GM03348 (cell line): Measurements from ENCODE around the gene INSL4.

Source experiments
- DNase-seq: peaks from one replicate; pipeline ENCODE4 v3.0.0; 2012; ENCODE audit warnings: low spot score

The INSL4 gene

DNA sequence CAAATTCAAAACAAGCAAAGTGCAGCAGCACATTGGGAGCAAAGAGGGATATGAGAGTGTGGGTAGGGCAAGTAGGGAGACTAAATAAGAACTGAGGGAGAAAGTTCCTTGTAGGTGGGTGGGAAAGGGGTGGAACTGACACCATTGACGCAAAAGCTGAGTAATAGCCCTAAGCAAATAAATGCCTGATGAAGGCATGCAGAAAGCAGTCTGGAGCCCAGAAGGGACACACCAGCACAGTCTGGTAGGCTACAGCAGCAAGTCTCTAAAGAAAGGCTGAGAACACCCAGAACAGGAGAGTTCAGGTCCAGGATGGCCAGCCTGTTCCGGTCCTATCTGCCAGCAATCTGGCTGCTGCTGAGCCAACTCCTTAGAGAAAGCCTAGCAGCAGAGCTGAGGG lies at the start of gene INSL4:
Gene INSL4, plus strand, starts transcription at position 208 of the 400 bp plus-strand sequence. Its CDS starts 105 bp downstream, at position 313.
- no peak for DNase-seq

DNA sequence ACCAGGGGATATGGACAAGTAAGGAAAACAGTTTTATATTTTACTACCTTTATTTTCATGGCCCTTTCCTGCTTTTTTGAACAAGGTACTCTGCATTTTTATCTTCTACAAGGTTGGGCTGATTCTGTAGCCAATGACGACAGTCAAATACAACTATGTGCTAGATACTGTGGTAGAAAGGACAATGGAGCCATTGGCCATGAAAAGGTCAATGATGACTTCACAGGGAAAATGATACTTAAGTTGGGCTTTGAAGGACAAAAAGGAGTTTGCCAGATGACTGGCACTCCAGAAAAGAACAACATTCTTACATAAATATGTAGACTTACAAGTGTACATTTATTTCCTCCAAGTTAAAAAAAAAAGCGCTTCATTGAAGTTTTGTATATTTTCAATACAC lies 46.4 kb upstream of the INSL4 start:
- no peak for DNase-seq

DNA sequence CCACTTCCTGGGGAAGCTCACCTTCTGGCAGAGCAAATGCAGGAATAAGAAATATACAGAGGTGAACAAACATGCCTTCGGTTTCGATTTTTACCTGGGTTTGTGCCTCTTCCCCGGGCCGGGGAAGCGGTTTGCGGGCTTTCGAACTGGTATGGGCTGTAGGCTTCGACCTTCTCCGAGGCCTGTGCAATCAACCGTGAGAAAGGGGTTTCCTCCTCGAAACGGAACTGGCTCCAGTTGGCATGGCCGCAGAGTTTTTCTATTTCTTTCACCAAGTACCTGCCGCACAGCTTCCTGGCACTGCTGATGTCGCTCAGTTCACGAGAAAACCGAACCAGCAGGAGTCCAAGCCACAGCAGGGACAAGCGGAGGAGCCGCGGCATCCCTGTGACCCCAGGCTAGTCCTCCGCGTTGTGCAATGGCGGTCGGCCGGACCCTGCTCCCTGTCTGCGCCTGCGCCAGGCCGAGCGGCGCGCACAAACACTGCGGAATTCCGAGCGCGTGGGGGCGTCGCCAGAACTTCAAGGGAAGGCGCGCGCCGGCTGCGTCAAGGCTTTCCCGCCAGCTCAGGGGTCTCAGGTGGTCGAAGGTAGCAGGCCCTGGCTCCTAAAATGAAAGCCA lies 45.9 kb upstream of the INSL4 start, which contains the start of gene INSL6:
Gene INSL6, minus strand, starts transcription at position 420 of the 621 bp plus-strand sequence. Its CDS starts 37 bp downstream, at position 383.
- no peak for DNase-seq

DNA sequence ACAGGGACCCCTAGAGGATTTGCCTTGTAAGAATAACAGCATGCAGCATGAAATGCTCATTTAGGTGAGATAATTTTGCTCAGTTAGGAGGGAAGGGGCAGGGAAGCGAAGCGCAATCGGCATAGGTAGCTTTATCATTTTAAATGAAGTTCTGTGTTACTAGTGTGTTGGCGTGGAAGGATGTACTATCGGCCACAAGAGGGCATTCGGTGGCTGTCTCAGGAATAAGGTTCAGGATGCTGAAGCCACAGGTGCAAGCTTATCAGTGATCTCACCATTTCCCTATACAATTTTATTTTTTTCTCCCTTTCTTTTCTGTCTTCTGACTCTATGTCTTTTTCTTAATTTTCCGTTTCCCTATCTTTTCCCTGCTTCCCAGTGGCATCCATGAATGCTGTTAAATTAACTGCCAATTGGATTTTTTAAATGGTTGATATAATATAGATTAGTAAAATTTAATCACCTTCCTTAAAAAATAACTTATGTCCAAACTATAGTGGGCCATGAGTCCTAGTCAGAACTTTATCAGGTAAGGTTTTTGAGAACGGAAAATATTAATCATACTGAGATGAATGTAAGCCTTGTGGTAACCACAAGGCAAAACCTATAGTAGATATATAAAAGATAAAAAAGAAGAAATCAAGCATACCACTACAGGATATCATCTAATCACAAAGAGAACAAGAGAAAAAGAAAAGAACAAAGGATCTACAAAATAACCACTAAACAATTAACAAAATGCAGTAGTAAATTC lies 44.6 kb upstream of the INSL4 start:
- peak; percentile 78 for DNase-seq

GRCh38 chr9:5188060-5188984 lies 42.9 kb upstream of the INSL4 start:
- no peak for DNase-seq

DNA sequence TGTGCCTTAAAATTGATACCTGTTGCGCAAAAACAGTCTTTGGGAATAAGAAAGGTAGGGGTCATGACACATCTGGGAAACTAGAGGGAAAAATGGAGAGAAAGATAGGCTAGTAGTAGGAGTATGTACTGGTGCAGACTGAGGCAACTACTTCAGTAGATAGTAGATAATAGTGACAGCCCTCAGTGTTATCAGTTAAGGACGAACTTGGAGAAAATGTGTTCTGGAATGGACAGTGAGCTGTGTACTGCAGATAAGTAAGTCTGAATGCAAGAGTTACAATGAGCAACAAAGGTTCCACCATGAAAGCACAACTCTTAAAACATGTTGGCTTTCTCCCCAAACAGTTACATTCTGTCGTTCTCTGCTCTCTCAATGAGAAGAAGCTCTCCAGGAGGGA lies 39.2 kb upstream of the INSL4 start:
- DNase-seq: no peak

GRCh38 chr9:5193345-5193744 lies 37.9 kb upstream of the INSL4 start:
- no peak for DNase-seq

DNA sequence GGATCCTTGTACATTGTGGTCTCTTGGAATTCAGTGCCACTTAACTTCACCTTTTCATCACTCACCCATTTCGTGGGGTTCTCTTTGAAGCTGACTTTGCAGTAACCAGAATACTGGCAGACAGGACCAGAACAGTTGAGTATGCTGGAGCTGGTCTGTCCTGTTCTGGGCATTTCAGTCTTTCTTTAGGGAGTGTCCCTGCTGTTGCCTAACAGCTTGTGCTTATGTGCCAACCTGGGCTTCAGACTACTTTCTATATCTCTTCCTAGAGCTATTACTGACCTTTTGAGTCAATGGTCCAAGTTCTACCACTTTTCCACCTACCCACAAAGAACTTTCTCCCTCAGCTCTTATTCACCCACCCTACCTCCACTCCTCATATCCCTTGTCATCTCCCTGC lies 35.8 kb upstream of the INSL4 start:
- DNase-seq: no peak

DNA sequence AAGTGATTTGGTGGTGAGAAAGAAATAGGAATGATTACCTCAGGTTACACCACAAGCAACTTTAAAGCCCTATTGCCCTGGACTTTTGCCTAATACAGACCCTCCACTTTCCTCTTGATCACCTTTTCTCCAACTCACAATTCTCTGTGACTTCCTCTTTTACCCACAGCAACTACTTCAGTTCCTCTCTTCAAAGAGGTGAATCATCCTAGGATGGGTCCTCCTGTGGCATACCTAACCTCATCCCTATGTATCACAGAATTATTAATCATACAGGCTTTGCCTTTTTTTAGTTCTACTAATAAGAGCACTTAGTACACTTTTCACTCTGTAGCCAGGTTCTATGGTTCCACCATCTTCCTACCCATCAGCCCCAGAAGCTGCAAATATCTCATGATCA lies 26.1 kb upstream of the INSL4 start:
- DNase-seq: no peak

DNA sequence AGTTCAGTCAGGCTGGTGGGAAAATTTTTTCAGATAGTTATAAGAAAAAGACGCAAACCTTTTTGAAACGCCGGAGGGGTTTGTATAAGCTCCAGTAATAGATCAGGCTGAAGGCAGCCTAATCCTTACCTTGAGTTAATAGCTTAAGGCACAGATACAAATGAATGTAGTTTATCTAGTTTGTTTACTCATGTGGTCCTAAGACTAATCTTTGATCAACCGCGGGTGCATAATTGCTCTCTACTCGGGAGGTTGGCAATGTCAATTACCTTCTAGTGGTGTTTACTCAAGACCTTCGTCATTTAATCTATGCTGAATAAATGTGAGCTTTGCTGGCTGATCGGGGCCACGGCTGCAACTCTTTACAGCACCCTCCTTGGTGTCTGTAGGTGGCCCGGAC lies 665 bp upstream of the INSL4 start:
- no peak for DNase-seq

GRCh38 chr9:5263351-5264218 lies 32.4 kb downstream of the INSL4 start:
- DNase-seq: peak; percentile 6

GRCh38 chr9:5264219-5264595 lies 33.0 kb downstream of the INSL4 start:
- no peak for DNase-seq

GRCh38 chr9:5265939-5266338 lies 34.7 kb downstream of the INSL4 start:
- DNase-seq: no peak

- DNase-seq: peak; percentile 70
Observed at GRCh38 chr9:5269249-5269715, 38.1 kb downstream of the INSL4 start.

- DNase-seq: no peak
Observed at GRCh38 chr9:5274770-5275169, 43.6 kb downstream of the INSL4 start.

- no peak for DNase-seq
Observed at GRCh38 chr9:5278486-5278885, 47.3 kb downstream of the INSL4 start.
